ACHN (cell line): ENCODE results near the gene PCSK7.
"Not testable (repeated sequence)": the region's sequence is repeated elsewhere in the genome, so short reads cannot be mapped to it uniquely, and the experiment has no call there.

Experiments
- DNase-seq: peaks from one replicate; pipeline ENCODE4 v3.0.0-alpha.2; 2015
- in situ Hi-C: cut with HindIII; loops from 2 replicates; pipeline ENCODE4 v1.10.0; 2017; ENCODE audit warnings: low sequenced_read_pairs, low pct_ligation_motif_present, low pct_unique_long_range_greater_than_20kb

Gene PCSK7, protein sequence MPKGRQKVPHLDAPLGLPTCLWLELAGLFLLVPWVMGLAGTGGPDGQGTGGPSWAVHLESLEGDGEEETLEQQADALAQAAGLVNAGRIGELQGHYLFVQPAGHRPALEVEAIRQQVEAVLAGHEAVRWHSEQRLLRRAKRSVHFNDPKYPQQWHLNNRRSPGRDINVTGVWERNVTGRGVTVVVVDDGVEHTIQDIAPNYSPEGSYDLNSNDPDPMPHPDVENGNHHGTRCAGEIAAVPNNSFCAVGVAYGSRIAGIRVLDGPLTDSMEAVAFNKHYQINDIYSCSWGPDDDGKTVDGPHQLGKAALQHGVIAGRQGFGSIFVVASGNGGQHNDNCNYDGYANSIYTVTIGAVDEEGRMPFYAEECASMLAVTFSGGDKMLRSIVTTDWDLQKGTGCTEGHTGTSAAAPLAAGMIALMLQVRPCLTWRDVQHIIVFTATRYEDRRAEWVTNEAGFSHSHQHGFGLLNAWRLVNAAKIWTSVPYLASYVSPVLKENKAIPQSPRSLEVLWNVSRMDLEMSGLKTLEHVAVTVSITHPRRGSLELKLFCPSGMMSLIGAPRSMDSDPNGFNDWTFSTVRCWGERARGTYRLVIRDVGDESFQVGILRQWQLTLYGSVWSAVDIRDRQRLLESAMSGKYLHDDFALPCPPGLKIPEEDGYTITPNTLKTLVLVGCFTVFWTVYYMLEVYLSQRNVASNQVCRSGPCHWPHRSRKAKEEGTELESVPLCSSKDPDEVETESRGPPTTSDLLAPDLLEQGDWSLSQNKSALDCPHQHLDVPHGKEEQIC

DNA sequence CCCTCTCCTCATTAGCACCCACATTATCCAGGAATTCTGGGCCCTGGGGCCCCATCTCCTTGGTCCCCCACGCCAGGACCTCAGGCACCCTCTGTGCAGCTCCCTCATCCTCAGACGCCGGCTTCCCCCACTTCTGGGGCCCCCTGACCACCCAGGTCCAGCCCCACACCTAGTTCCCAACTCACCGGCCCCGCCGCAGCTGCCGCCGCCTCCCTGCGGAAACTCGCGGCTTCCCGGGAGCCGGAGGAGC is at the start of gene PCSK7:
Gene PCSK7 (minus strand): TSS at position 232 of the 250 bp plus-strand sequence. CDS start 2,229 bp downstream, outside the sequence.
- in situ Hi-C loops: no loop called here
- no peak for DNase-seq

DNA sequence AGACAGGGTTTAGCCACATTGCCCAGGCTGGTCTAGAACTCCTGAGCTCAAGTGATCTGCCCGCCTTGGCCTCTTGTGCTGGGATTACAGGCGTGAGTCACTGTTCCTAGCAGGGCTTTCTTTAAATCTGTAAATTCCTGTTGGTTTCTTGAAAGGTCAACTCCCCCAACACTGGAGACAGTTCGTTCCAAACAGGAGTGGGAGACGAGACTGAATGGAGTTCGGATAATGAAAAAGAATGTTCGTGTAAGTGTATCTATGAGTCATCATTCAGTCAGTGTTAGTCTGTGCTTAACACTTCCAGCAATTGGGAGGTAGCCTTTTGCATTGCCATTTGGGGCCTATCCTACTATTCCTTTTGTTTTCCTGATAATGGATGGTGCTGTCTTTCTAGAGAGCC is 49.3 kb upstream of the PCSK7 start:
- in situ Hi-C loops: no loop called here
- peak; percentile 18 for DNase-seq

DNA sequence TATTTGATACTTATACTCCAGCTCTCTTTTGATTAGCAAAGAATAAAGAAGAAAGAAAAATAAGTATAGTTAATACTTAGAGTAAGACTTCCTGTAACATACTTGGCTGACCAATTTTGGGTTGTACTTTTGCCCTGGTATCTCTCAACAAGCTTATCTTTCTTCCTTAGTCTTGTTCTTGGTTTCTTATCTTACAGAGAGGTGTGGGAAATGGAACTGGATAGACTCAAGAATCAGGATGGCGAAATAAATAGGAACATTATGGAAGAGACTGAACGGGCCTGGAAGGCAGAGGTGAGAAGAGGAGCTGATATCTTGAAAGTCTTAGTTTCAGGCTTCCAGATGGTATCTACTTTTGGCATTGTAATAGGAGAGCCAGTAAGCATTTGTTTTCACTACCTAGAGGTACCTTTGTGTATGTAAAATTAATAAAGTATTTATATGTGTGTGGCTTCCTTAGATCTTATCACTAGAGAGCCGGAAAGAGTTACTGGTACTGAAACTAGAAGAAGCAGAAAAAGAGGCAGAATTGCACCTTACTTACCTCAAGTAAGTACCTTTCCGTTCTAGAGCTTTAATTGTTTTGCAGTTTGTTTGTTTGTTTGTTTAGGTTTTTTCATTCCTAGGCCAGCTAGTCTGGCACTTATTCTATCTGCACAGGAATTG is 48.0 kb upstream of the PCSK7 start:
- no peak for DNase-seq
- in situ Hi-C loops: no loop called here

DNA sequence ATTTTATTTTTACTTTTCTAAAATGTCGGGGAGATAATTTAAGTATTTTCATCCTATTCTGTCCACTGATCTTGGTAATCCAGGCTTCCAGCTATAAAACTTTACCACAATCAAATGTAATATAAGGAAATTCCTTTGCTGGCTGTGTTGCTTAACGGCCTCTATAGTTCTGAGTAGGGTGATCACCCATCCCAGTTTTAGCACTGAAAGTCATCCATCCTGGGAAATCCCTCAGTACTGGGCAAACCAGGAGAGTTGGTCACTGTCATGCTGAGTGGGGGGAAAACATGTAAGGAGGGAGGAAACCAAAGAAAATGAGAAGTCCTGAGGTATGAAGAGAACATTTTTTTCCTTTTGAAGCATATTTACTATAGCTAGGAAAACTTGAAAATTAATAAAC is 46.5 kb upstream of the PCSK7 start:
- in situ Hi-C loops: no loop called here
- DNase-seq: no peak

DNA sequence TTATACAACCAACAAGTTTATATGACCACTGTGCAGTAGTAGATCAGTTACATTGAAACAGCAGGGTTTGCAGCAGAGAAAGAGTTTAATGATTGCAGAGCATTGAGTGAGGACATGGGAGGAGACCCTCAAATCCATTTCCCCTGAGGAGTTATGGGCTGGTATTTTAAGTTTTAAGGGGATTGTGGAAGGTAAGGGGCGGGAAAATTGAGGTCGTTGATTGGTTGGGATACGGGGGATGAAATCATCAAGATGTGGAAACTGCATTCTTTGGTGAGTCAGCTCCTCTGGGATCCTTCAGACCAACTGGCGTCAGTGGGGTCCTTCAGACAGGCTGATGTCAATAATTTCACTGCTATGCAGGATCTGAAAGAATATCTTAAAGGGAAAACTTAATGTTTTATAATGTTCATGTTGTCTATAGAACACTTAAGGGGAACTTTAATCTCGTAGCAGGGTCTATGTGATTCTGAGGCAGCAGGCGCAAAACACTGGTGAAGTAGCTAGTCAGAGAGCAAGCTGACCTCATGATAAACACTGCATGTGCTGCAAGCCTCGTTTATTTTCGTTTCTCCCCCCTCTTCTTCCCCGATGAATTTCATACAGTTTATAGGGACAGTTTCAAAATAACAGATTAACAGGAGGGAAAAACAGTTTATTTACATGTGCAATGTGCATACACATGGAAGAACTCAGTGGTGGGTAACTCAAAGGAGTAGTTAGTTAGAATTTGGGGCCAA is 41.8 kb upstream of the PCSK7 start:
- in situ Hi-C loops: no loop called here
- DNase-seq: no peak

DNA sequence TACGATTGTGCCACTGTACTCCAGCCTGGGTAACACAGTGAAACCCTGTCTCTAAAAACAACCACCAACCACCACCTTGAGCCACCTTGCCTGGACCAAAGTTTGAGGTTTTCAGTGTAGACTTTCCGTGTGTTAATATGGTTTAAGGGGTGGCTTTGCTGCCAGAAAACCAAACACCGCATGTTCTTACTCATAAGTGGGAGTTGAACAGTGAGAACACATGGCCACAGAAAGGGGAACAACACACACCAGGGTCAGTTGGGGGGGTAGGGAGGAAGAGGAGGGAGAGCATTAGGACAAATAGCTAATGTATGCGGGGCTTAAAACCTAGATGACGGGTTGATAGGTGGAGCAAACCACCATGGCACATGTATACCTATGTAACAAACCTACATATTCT is 40.3 kb upstream of the PCSK7 start:
- in situ Hi-C loops, DNase-seq: not testable (repeated sequence)

DNA sequence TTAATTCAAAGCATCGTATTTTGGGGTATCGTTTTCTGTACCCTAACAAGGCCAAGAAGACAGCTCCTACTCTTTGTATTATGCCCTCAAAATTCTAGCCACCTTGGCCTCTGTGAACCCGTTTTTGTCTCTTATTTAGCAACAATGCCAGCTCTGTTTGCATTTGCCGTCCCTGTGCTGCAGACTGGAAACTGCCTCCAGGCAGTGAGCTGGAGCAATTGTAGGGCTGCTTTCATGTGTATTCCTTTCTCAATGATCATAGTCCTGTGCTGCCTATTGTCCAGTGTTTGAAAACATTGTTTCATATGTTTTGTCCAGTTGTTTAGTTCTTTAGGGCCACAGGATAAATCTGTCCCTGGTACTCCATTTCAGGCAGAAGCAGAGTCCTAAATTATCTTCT is 39.3 kb upstream of the PCSK7 start:
- DNase-seq: no peak
- in situ Hi-C loops: no loop called here

DNA sequence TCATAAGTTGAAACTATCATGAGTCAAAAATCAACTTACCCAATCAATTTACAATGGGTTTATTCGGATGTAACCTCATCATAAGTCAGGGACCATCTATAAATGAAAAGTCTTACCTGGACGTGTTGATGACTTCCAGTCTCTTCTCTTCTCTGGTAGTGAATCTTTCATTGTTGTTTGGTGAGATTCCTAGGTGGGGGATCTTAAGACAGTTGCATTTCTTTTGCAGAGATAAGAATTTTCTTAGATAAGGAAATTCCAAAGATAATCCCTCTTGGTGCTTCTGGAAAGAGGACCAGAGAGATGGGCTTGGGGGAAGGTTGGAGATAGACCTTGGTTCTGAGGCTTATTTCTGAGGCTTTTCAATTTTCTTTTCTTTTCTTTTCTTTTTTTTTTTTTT is 38.0 kb upstream of the PCSK7 start:
- no peak for DNase-seq
- in situ Hi-C loops: no loop called here

DNA sequence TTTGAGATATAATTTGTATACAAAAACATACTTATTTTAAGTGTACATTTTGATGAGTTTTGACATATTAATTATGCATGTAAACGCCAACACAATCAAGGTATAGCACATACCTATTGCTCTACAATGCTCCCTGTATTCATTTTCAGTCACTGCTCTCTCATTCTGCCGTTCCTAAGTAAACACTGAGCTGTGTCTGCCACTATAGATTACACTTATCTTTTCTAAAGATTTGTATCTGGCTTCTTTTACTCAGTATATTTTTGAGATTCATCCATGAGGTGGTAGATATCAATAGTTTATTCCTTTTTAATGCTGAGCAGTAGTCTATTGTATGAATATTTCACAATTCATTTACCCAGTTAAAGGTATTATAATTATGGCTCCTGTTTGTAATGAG is 33.9 kb upstream of the PCSK7 start:
- no peak for DNase-seq

DNA sequence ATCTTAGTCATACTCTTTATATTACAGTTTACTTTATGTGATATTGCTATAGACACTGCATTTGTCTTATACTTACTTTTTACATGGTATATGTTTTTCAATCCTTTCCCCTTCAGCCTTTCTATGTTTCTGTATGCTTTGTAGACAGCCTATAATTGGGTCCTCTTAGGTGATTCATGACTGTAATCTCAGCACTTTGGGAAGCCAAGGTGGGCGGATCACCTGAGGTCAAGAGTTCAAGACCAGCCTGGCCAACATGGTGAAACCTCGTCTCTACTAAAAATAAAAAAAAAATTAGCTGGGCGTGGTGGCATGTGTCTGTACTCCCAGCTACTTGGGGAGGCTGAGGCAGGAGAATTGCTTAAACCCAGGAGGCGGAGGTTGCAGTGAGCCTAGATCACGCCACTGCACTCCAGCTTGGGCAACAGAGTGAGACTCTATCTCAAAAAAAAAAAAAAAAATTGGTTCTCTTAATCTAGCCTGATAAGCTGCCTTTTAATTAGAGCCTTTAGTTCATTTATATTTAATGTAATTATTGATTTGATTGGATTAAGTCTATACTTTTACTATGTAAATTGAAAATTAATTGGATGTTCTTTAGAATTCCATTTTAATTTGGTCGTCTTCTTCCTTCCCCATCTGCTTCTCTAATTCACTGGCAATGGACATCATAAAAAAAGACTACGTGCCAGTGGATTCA is 32.9 kb upstream of the PCSK7 start:
- in situ Hi-C loops, DNase-seq: not testable (repeated sequence)

More for the DNA sequence above, 33.9 kb upstream of the PCSK7 start:
- in situ Hi-C loops: no loop called here

DNA sequence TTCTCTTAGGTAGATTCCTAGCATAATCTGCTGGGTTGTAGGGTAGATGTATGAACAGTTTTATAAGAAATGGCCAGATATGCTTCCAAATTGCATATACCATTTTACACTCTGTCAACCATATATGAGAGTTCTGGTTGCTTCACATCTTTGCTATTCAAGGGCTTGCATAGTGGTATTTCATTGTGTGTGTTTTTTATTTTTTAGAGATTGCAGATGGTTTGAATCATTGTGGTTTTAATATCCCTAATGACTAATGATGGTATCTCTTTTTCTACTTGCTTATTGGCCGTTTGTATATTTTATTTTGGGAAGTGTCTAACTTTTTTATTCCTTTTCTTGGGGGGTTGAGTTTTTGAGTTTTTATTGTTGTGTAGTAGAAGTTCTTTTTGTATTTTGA is 27.5 kb upstream of the PCSK7 start:
- DNase-seq: no peak
- in situ Hi-C loops: no loop called here

DNA sequence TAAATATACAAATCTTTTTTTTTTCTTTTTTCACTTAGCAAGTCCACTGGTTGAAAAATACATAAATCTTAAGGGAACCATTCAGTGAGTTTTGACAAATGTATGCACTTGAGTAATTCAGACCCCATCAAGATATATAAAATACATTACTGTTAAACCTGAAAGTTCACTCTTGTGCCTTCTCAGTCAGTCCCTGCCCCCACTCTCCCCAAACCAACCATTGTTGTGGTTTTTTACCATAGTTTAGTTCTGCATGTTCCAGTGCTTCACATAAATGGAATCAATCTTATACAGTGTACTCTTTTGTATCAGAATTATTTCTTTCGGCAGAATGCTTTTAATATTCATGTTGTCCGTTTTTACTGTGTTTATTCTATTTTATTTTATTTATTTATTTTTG is 26.7 kb upstream of the PCSK7 start:
- in situ Hi-C loops: no loop called here
- no peak for DNase-seq

DNA sequence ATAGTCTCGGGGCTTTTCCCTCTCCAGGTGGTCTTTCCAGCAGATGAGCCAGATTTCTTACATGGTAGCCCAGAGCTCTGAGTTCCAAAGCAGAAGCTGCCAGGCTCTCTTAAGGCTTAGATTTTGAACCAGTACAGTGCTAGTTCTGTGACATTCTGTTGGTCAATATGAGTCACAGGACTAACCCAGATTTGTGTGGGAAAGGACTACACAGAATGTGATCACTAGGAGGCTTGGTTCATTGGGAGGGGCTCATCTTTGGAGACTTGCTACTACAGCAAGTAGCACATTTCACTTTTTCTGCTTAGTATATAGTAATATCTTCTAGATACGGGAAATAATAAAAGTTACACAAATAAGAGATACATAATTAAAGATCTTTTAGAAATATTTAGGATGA is 24.7 kb upstream of the PCSK7 start:
- DNase-seq: no peak
- in situ Hi-C loops: no loop called here

DNA sequence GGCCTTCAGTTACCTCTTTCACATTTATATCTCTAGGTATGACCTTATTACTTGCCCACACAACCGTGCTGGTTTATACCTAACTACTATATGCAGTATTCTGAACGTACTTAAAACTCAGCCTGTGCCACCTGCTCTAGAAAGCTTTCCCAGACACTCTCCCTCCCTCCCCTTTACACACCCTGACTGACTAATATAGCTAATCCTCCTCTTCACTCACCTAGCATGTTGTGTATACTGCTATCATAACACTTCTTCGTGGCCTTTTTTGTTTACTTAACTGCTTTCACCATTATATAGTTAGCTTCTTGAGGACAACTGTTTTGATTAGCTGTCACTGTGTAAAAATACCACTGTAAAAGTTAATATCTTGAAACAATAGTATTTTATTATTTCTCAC is 24.1 kb upstream of the PCSK7 start:
- DNase-seq: no peak
- in situ Hi-C loops: no loop called here

DNA sequence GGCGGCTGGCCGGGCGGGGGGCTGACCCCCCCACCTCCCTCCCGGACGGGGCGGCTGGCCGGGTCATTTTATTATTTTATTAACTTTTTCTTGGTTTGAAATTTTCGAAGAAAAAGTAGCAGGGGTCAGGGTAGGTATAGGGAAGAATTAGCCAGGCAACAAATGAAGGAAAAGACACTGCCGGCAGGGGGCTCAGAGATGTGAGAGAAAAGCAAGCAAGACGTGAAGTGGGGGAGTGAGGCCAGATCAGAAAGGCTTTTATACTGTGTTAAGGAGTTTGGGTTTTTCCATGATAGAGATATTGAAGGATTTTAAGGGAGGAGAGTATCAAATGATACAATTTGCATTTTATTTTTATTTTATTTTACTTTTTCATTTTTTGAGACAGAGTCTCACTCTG is 19.6 kb upstream of the PCSK7 start:
- in situ Hi-C loops: no loop called here
- DNase-seq: no peak

DNA sequence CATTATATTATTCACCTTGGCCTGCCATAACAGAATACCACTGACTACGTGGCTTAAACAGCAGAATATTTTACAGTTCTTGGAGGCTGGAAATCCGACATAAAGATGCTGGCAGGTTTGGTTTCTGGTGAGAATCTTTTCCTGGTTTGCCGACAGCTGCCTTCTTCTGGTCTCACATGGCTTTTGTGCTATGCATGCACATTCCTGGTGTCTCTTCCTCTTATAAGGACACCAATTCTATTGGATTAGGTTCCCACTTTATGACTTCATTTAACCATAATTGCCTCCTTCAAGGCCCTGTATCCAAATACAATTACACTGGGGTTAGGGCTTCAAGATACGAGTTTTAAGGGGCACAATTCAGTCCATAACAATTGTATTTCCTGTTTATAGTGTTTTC is 17.7 kb upstream of the PCSK7 start:
- in situ Hi-C loops: no loop called here
- DNase-seq: no peak

DNA sequence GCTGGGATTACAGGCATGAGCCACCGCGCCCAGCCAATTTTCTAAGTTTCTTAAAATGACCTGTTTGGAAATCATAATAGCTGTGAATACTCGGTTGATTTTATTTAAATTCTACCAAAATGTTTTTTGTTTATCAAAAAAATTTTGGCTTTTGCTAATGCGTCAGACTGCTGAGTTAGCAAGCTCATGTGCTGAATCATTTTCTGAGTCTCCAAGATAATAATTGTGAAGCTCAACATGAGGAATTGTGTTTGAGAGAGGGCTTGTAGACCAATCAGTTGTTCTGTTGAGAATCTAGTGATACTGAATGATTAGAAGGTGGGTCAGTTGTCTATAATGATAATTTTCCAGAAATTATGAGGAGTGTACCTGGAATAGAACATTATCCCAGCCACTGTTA is 16.5 kb upstream of the PCSK7 start:
- no peak for DNase-seq
- in situ Hi-C loops: no loop called here

DNA sequence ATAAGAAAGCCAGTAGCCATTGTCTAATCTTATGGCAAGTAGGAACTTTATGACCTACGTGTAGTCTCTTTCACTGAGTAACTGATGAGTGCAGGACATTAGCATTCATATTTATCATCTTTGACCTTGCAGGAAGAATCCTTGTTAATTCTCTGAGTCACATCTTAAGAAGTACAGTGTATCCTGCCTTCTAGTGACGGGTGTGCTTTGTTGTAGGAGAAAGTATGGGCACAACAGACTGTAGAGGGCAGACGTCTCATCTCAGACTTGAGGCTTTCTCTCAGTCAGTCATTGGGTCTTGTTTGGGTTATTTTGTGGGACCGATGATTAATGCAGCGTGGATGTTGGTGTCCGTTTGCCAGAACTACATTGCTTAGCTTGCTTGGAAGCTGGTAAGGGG is 7.4 kb upstream of the PCSK7 start:
- in situ Hi-C loops: no loop called here
- peak; percentile 42 for DNase-seq

DNA sequence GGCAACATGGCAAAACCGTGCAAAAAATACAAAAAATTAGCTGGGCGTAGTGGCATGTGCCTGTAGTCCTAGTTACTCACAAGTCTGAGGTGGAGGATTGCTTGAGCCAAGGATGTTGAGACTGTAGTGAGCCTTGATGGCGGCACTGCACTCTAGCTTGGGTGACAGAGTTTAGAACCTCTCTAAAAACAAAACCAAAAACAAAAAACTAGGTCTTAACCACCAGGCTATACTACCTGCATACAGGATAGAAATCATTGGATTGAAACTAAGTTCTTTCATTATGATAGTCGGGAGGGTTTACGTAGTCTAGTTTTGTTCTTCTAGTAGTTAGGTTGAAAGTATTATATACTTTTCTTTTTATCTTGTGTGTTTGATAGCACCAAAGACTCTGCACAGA is 6.3 kb upstream of the PCSK7 start:
- in situ Hi-C loops: no loop called here
- DNase-seq: no peak
